Smooth muscle cell (in vitro differentiated cells): ENCODE data around the gene ABCC9. TPM values are rescaled to one million over a fixed set of nuclear protein-coding genes. Genes with fewer than 3 reads are reported as not detected.

ENCODE experiments used
- DNase-seq: peaks from one replicate; lab custom pipeline; 2025; ENCODE audit not compliant: unreplicated experiment; lab: John Stamatoyannopoulos, UW
- H2AFZ ChIP-seq: fragments of 200-600 bp; sonication (generic); 2 replicates; pipeline ENCODE4 v1.6.0; 2016; ENCODE audit warnings: antibody characterized with exemption, low read depth, mild to moderate bottlenecking
- H3F3A ChIP-seq: fragments of 200-600 bp; sonication (generic); 2 replicates; pipeline ENCODE4 v1.6.0; 2017; ENCODE audit warnings: antibody characterized with exemption, low read depth
- H3K27ac ChIP-seq: fragments of 200-600 bp; sonication (generic); 2 replicates; pipeline ENCODE4 v1.5.1; 2016; ENCODE audit warnings: low read depth, mild to moderate bottlenecking
- H3K27me3 ChIP-seq: fragments of 200-600 bp; sonication (generic); 2 replicates; pipeline ENCODE4 v1.6.1; 2016; ENCODE audit warnings: low read depth, mild to moderate bottlenecking
- H3K36me3 ChIP-seq: fragments of 200-600 bp; sonication (generic); 2 replicates; pipeline ENCODE4 v1.5.1; 2016; ENCODE audit warnings: low read depth
- H3K4me1 ChIP-seq: fragments of 200-600 bp; sonication (generic); 2 replicates; pipeline ENCODE4 v1.5.1; 2016; ENCODE audit warnings: low read depth
- H3K4me2 ChIP-seq: fragments of 200-600 bp; sonication (generic); 2 replicates; pipeline ENCODE4 v1.6.0; 2016; ENCODE audit warnings: mild to moderate bottlenecking
- H3K4me3 ChIP-seq: fragments of 200-600 bp; sonication (generic); 2 replicates; pipeline ENCODE4 v1.5.1; 2016; ENCODE audit warnings: mild to moderate bottlenecking
- H3K79me2 ChIP-seq: fragments of 200-600 bp; sonication (generic); 2 replicates; pipeline ENCODE4 v1.6.0; 2016; ENCODE audit warnings: low read depth, mild to moderate bottlenecking
- H3K9ac ChIP-seq: fragments of 200-600 bp; sonication (generic); 2 replicates; pipeline ENCODE4 v1.6.0; 2016; ENCODE audit warnings: low read depth
- H3K9me3 ChIP-seq: fragments of 200-600 bp; sonication (generic); replicated peaks from 2 replicates; pipeline ENCODE4 v1.5.1; 2016; ENCODE audit warnings: low read depth
- H4K20me1 ChIP-seq: fragments of 200-600 bp; sonication (generic); 2 replicates; pipeline ENCODE4 v1.6.0; 2016; ENCODE audit warnings: low read depth
- WGBS: methylation state at CpG from one replicate; pipeline ENCODE4 v1.1.7; 2016; ENCODE audit warnings: low lambda C conversion rate; 5-methylcytosine and 5-hydroxymethylcytosine counted together
- polyA plus RNA-seq: library from polyadenylated mRNA; unstranded; fragments of >200 nt; fragmentation: Nextera tagmentation; extraction: Ambion mirVana; gene quantifications from 2 replicates; pipeline ENCODE4 v1.2.1, GENCODE V29; 2016
- total RNA-seq: library from RNA; depleted of rRNA; stranded (reverse); fragments of >200 nt; gene quantifications from 2 replicates; pipeline ENCODE4 v1.2.3, GENCODE V29; 2014
- TF ChIP-seq, protein P1 (sequence below): fragments of 200-600 bp; sonication (generic); IDR thresholded peaks from 2 replicates; pipeline ENCODE4 v1.5.1; 2017; ENCODE audit warnings: borderline replicate concordance, mild to moderate bottlenecking, antibody characterized with exemption; ENCODE audit not compliant: insufficient read depth, poor library complexity, severe bottlenecking

ABCC9 gene
- total and polyA plus RNA-seq, 2 experiments from 2014 or later, result 0.22 TPM; not detected in 1

DNA sequence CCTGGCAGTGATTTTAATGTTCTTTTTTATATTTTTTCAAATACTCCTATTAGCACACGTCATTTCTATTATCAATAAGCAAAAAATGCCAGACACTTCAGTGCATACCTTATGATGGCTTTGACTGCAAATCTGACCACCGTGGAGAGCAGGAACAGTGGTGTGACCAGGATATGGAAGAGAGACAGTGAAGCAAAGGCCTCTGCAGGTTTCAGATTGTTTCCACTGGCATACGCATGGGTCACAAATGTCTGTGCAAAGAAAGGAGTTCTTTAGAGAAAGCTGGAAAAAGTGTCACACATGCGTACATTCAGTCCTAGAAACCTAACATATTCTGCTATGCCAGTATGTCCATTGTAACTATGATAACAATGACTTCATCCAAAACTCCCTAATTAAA is 47.3 kb downstream of the ABCC9 start:
- Histone ChIP-seq H3K4me3 (no peak overlapping the region), H3K79me2 (no peaks in the 10 kb centered on the region), H3K4me1 (no peaks in the 10 kb centered on the region), H3K36me3 (no peaks in the 10 kb centered on the region), H3K27me3 (no peaks in the 10 kb centered on the region), H2AFZ (no peak overlapping the region), H3K9me3 (no peaks in the 10 kb centered on the region), H3K27ac (no peak overlapping the region), H3K9ac (no peak overlapping the region), H3K4me2 (no peak overlapping the region), H4K20me1 (no peaks in the 10 kb centered on the region), H3F3A (no peaks in the 10 kb centered on the region)
- DNase-seq, result no peak
- WGBS, result 84% methylated on average over 4 of the region's 4 CpGs
- TF ChIP-seq, protein P1, sequence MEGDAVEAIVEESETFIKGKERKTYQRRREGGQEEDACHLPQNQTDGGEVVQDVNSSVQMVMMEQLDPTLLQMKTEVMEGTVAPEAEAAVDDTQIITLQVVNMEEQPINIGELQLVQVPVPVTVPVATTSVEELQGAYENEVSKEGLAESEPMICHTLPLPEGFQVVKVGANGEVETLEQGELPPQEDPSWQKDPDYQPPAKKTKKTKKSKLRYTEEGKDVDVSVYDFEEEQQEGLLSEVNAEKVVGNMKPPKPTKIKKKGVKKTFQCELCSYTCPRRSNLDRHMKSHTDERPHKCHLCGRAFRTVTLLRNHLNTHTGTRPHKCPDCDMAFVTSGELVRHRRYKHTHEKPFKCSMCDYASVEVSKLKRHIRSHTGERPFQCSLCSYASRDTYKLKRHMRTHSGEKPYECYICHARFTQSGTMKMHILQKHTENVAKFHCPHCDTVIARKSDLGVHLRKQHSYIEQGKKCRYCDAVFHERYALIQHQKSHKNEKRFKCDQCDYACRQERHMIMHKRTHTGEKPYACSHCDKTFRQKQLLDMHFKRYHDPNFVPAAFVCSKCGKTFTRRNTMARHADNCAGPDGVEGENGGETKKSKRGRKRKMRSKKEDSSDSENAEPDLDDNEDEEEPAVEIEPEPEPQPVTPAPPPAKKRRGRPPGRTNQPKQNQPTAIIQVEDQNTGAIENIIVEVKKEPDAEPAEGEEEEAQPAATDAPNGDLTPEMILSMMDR, result no peak

DNA sequence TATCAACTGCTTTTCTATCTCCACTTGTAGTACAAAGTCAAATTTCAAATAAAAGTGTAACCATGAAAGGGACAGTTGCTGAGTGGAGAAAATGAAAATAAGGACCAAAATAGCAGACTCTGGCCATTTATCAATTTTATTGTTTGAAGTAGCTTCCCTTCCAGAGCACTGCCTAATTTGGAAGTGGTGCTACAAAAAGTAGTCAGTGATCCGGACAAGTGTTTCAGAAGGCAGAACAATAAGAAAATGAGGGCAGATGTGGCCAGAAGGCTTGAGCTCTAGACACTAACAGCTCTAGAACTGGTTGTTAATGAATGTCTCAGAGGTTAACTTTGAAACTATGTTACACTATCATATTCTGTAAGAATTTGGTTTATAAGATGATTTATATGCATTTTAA is 48.9 kb downstream of the ABCC9 start:
- Histone ChIP-seq H3K27ac (no peak overlapping the region), H3K36me3 (no peaks in the 10 kb centered on the region), H3K9me3 (no peaks in the 10 kb centered on the region), H3K4me1 (no peaks in the 10 kb centered on the region), H3K4me2 (no peak overlapping the region), H3K27me3 (no peaks in the 10 kb centered on the region), H3K9ac (no peak overlapping the region), H2AFZ (no peak overlapping the region), H3F3A (no peaks in the 10 kb centered on the region), H4K20me1 (no peaks in the 10 kb centered on the region), H3K79me2 (no peaks in the 10 kb centered on the region), H3K4me3 (no peak overlapping the region)
- DNase-seq, result no peak
- TF ChIP-seq, protein P1, result no peak
- 68% methylated on average over 1 of the region's 1 CpG for WGBS

DNA sequence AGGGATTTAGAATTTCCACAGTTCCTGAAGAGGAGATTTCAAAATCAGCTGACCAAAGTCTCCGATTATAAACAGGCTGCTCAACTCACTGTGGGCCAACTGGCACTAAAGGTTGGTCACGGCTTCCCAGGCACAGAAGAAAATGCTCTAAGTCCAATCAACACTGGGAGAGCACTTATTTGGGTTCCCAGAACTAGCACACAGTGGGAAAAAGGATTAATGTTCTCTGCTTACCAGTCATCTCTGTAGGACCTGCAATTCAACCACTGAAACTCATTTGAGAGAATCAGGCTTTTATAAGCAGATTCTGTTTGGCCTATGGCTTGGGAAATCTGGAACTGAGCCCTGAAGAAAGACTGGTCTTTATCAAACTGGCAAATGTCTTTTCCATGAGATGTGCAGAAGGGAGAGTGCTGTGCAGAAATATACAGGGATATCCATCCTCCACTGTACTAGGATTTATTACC is 49.4 kb downstream of the ABCC9 start:
- H3K4me2 ChIP-seq, result no peak overlapping the region
- H3F3A ChIP-seq, result no peaks in the 10 kb centered on the region
- WGBS, result 63% methylated on average over 2 of the region's 2 CpGs
- no peaks in the 10 kb centered on the region for H3K36me3 ChIP-seq
- no peak overlapping the region for H3K4me3 ChIP-seq
- TF ChIP-seq, protein P1, result no peak
- H3K4me1 ChIP-seq, result no peaks in the 10 kb centered on the region
- no peak overlapping the region for H3K9ac ChIP-seq
- no peaks in the 10 kb centered on the region for H3K9me3 ChIP-seq
- no peaks in the 10 kb centered on the region for H4K20me1 ChIP-seq
- H3K27me3 ChIP-seq, result no peaks in the 10 kb centered on the region
- H3K27ac ChIP-seq, result no peak overlapping the region
- H2AFZ ChIP-seq, result no peak overlapping the region
- DNase-seq, result no peak
- no peaks in the 10 kb centered on the region for H3K79me2 ChIP-seq

DNA sequence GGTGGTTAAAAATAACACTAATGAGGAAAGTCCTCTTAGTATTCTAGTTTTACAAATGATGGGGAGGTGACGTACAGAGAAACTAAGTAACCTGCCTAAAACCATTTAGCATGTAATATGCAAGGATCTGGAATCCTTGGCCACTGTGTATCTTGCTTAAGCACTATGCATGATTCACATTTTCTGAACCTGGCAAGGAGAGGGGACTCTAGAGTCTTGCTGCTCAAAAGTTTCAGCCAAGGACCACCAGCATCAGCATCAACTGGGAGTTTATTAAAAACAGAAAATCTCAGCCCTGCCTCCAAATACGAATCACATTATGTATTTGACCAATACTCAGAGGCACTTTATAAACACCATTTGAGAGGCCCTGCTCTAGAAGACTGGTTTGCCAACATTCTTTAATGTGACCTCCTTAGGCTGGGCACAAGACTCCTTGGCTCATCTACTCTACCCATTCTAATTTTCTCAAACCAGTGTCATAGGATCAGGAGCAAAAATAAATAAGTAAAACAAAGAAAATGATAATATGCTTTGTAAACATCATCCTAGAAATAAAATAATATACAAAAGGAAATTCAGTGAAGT is 52.9 kb downstream of the ABCC9 start:
- Histone ChIP-seq H3K9ac (no peak overlapping the region), H4K20me1 (no peaks in the 10 kb centered on the region), H3K9me3 (no peaks in the 10 kb centered on the region), H2AFZ (no peak overlapping the region), H3K79me2 (no peaks in the 10 kb centered on the region), H3K36me3 (no peaks in the 10 kb centered on the region), H3K27me3 (no peaks in the 10 kb centered on the region), H3F3A (no peaks in the 10 kb centered on the region), H3K27ac (no peak overlapping the region), H3K4me3 (no peak overlapping the region), H3K4me2 (no peak overlapping the region), H3K4me1 (no peaks in the 10 kb centered on the region)
- DNase-seq, result no peak
- 72% methylated on average over 2 of the region's 2 CpGs for WGBS
- TF ChIP-seq, protein P1, result no peak
